ENCODE data around the gene PRXL2B.

PRXL2B gene

GRCh38 chr1:2578758-2579118 is 7.8 kb upstream of the PRXL2B start:
- TF ChIP-seq, protein P1, sequence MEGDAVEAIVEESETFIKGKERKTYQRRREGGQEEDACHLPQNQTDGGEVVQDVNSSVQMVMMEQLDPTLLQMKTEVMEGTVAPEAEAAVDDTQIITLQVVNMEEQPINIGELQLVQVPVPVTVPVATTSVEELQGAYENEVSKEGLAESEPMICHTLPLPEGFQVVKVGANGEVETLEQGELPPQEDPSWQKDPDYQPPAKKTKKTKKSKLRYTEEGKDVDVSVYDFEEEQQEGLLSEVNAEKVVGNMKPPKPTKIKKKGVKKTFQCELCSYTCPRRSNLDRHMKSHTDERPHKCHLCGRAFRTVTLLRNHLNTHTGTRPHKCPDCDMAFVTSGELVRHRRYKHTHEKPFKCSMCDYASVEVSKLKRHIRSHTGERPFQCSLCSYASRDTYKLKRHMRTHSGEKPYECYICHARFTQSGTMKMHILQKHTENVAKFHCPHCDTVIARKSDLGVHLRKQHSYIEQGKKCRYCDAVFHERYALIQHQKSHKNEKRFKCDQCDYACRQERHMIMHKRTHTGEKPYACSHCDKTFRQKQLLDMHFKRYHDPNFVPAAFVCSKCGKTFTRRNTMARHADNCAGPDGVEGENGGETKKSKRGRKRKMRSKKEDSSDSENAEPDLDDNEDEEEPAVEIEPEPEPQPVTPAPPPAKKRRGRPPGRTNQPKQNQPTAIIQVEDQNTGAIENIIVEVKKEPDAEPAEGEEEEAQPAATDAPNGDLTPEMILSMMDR (IDR thresholded peaks at IDR 0.05), result no peak
- DNase-seq (ENCODE audit: low spot score), result no peak
- Histone ChIP-seq H3K27ac (peak overlapping the region in 1 of 2 donors; percentile 78), H3K4me3 (no peak overlapping the region)

DNA sequence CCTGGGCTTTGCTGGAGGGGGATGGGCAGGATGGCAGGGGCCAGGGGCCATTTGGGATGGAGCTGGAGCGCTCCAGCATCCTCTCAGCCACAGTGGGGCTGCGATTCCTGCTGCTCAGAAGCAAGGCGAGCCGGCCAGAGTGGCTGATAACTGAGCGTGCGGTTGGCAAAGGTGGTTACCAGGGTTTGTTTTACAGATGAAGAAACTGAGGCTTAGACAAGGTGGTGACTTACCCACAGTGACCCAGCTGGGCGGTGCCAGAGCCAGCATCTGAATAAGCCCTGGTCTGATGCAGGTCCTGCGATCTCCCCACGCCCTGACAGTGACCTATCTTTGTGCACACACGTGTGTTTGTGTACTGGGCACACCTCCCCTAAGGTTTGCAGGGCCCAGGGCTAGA is 5.9 kb upstream of the PRXL2B start:
- no peak overlapping the region for H3K4me3 ChIP-seq
- TF ChIP-seq, protein P1 (IDR thresholded peaks at IDR 0.05), result no peak
- no peak for DNase-seq (ENCODE audit: low spot score)
- H3K27ac ChIP-seq, result no peak overlapping the region

- no peak overlapping the region for H3K27ac ChIP-seq
- no peak for DNase-seq (ENCODE audit: low spot score)
- no peak overlapping the region for H3K4me3 ChIP-seq
- TF ChIP-seq, protein P1 (IDR thresholded peaks at IDR 0.05), result no peak
These were observed 4.2 kb upstream of the PRXL2B start for GRCh38 chr1:2582391-2582790.

DNA sequence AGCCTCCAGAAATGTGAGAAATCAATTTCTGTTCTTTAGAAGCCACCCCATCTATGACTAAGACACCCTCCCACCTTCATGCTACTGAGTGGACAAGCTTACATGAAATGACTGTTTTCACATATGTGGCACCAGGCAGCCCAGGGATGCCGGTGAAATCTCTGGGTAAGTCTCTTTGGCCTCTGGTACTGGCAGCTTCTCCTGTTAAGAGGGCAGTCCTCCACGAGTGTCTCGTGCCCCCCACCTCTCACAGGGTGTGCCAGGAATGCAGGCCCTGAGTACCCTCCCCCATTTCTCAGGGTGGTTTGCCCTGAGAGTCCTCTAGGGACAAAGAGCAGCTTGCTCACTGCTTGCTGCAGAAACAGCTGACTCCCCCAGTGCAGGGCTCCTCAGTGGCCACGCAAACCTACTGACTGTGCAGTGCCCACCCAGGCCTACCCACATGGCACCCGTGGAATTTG is 3.2 kb upstream of the PRXL2B start:
- Histone ChIP-seq H3K27ac (no peak overlapping the region), H3K4me3 (no peak overlapping the region)
- no peak for DNase-seq (ENCODE audit: low spot score)
- TF ChIP-seq, protein P1 (IDR thresholded peaks at IDR 0.05), result no peak

- TF ChIP-seq, protein P1 (IDR thresholded peaks at IDR 0.05), result no peak
- no peak overlapping the region for H3K27ac ChIP-seq
- no peak overlapping the region for H3K4me3 ChIP-seq
- DNase-seq (ENCODE audit: low spot score), result no peak
These were observed 2.7 kb upstream of the PRXL2B start for GRCh38 chr1:2583871-2584351.

DNA sequence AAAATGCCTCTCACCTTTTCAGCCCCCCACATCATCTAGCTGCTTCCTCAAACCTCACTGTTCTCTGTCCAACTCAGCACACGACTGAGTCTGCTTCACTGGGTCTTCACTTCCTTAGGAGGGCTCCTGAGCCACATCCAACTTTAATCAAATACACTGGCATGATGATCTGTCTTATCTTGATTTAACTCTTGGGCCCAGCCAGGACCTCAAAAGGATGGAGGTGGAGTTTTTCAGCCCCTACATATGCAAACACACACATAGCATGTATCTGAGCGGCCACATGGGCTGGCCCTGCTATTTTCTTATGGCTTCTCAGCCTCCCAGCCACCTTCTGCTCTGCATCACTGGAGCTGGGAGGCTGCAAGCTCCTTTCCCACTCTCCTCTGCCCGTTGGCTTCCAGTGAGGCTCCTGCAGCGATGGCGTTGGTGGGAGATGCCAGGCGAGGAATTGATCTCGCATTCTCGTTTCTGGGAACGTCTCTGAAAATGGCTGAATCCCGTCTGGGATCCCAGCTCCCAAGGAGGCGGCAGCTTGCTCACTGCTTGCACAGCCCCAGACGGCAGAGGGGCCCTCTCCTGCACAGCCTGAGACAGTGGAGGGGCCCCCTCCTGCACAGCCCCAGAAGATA is 1.8 kb upstream of the PRXL2B start:
- Histone ChIP-seq H3K4me3 (peak overlapping the region; percentile 95), H3K27ac (peak overlapping the region; percentile 96 to 98)
- TF ChIP-seq, protein P1 (IDR thresholded peaks at IDR 0.05), result no peak
- no peak for DNase-seq (ENCODE audit: low spot score)

All from coronary artery (tissue), 2 donors.